T47D (cell line): ENCODE measurements around the gene SPSB4.

ENCODE experiments used
- DNase-seq, 2 experiments: peaks; one replicate each; pipeline versions ENCODE4 v3.0.0 to v3.0.0-alpha.2; 2011 to 2012; ENCODE audit warnings: low read depth in 1 of 2, low spot score in 1 of 2
- JUND ChIP-seq: IDR thresholded peaks from 2 replicates; pipeline ENCODE4 v1.6.1; 2012; ENCODE audit warnings: low read depth
- in situ Hi-C: cut with HindIII; loops from 2 replicates; pipeline ENCODE4 v1.10.0; 2016; ENCODE audit warnings: low sequenced_read_pairs, low pct_unique_long_range_greater_than_20kb

SPSB4 gene

DNA sequence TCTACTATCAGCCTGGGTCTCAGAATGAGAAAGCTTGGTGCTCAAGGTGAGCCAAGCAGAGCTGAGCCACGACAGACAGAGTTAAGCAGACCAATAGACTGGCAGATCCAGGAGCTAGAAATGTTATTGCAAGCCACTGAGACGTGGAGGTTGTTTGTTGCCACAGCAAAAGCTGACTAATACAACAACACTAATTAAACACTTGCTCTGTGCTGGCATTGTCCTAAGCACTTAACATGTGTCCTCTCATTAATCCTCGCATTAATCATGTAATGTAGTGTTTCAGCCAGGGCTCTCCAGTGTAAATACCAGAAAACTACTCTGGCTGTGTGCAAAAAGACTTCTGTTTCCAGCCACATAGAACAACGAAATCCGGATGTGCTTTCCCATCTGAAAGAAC lies 11.6 kb upstream of the SPSB4 start:
- DNase-seq, result no peak
- no peak for TF ChIP-seq JUND
- in situ Hi-C loops, result no loop called here

DNA sequence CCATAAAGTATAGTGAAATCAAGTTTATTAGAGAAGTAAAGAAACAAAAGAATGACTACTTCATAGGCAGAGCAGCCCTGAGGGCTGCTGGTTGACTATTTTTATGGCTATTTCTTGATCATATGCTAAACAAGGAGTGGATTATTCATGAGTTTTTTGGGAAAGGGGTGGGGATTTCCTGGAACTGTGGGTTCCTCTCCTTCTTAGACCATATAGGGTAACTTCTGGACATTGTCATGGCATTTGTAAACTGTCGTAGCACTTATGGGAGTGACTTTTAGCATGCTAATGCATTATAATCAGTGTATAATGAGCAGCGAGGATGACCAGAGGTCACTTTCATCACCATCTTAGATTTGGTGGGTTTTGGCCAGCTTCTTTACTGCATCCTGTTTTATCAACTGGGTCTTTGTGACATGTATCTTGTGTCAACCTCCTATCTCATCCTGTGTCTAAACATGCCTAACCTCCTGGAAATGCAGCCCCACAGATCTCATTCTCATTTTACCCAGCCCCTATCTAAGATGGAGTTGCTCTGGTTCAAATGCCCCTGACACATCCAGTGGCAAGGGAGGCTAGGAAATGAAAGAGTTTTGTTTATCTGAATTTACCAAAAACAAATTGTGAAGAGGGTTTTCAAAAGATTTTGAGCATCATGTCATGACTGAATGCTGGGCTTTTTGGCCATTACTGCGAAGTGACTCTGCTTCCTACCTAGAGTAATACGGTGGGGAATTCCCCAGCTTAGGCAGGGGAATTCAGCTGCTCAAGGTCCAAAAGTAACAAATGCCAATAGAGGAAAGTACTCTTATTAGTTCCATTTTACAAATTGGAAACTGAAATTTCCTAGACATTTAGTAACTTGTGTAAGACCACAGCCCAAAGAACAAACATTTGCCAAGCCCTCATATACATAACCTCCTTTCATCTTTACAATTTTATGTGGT lies 6.2 kb upstream of the SPSB4 start:
- TF ChIP-seq JUND, result no peak
- in situ Hi-C loops, result no loop called here
- DNase-seq, result no peak

DNA sequence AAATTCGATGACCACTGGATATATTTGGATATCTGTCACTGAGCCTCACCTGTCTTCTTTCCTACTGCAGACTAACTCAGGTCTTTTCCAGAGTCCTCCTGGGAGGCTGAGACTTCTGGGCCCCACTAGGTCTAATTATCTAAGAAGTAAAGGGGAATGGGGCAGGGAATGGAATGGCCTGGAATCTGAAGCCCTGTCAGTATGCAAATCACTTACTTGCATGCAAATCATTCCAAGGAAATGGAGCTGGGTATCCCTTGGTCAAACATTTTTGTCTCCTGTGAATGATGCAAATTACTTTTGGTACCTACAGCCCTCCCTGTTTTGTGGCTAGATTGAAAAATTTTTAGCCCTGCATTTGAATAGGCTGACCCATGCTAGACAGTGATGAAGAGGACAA lies 5.3 kb upstream of the SPSB4 start:
- DNase-seq, result no peak
- no peak for TF ChIP-seq JUND
- in situ Hi-C loops, result no loop called here

DNA sequence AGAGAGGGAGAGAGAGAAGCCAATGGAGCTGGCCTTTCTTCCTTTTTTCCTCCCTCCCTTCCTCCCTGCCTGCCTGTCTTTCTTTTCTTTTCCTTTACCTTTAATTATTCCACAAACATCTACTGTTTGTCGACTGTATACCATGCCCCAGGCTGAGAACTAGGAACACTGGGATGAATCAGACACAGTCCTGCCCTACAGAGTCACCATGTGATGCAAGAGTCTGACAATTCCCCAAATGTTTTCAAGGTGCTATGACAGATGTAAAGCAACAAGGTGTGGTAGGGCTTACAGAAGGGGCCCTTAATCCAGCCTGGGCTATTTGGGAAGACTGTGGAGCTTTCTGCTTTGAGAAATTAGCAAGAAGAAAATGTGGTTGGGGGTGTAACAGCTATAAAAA lies 4.0 kb upstream of the SPSB4 start:
- no peak for TF ChIP-seq JUND
- peak in 1 of 2 experiments; percentile 41 for DNase-seq
- in situ Hi-C loops, result no loop called here

DNA sequence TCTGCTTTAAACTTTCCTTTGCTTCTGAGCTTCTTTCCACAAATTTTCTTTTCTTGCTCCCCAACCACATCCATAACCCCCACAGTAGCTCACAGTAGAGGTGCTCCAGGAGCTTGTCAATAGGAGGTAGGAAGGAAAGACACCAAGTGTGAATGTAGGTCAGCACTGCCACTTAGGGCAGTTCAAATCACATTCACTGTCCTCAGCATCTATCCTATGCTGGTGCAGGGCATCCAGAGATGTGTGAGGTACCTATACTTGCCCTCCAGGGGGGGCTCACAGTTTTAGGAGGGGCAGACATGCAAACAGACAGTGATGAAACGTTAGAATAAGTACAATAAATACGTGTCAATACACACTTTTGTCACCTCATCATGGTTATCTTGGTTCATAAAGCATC lies 1.5 kb upstream of the SPSB4 start:
- in situ Hi-C loops, result no loop called here
- TF ChIP-seq JUND, result no peak
- DNase-seq, result no peak

DNA sequence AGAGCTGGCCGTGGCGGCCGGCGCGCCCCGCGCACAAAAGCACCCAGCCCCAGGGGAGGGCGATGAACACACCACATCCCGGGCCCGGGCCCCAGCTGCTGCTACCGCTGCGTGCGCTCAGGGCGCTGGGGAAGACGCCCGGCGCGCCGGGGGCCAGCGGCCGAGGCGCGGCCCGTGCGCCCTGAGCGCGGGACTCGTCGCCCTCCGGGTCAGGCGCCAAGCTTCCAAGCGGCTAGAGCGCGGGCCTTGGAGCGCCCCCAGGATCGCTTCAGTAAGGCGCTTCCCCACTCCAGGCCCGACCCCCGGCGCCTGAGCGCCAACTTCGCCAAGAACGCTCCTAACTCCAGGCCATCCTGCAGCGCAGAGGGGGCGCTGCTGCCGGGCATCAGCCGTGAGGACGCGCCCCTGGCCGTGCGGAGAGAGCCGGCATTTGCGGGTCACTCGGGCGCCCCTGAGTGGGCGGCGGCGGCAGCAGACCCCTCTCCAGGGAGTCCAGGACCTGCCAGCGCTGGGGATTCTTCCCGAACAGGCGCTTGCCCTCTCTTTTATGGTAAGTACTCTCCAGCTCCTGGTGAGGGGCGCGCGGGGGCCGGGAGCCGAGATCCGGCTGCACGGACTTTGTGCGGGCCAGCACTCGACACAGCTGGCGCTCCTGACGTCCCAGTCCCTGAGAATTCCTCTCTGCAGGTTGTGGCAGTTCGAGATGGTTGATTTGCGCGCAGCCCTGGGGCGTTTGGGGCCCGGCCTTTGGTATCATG lies 475 bp downstream of the SPSB4 start:
- in situ Hi-C loops, result no loop called here
- no peak for DNase-seq
- no peak for TF ChIP-seq JUND

DNA sequence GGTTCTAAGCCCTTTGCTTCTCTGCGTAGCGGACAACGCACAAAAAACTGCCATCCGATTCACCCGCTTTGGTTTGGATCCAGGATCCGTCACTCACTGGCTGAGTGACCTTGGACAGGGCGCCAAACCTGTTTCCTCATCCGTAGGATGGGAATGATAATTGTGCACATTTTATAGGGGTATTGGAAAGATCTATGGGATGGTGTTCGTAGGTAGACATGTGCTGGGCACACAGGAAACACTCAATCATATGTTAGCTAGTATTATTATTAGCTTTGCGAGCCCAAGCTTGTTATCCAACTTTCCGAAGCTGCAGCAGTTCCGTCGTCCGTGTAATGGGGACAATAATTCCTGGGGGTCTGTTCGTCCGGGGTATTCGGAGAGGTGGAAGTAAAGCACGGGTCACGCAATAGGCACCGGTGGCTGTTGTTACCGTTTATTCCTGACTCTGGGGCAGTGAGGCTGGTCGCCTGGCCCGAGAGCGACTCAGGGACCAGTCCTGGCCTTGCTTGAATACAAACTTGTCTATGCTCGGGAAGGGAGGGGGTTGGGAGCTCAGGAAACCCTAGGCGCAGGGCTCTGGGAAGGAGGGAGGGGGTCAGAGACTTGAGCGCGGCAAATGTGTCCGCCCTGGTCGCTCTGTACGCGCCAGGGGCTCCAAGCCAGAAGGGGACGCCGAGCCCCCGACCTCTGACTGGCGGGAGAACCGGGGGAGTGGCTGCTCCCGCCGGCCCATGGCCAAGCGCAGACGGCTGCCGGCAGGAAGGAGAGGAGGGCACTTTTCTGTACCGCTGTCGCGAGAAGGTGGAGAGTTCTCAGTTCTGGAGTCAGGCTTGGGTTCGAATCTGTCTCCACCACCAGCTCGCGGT lies 1.3 kb downstream of the SPSB4 start:
- in situ Hi-C loops, result no loop called here
- DNase-seq, result no peak
- no peak for TF ChIP-seq JUND

DNA sequence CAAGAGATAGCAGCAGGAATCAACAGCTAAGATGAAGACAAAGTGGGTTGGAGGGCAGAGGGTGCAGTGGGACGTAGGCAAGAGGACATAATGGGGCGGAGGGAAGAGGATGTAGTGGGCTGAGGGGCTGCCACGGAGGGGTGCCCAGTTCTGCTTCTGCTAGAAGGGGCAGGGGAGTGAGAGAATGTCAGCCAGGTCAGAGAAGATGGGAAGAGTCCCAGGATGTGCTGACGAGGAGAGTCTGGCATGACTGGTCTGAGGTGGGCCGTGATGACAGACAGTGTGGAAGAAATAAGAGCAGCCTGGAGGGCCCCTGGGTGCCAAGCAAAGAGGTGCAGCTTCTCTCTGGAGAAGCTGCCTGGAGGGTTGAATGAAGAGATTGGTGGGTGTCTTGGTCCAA lies 4.0 kb downstream of the SPSB4 start:
- DNase-seq, result no peak
- in situ Hi-C loops, result no loop called here
- TF ChIP-seq JUND, result no peak

DNA sequence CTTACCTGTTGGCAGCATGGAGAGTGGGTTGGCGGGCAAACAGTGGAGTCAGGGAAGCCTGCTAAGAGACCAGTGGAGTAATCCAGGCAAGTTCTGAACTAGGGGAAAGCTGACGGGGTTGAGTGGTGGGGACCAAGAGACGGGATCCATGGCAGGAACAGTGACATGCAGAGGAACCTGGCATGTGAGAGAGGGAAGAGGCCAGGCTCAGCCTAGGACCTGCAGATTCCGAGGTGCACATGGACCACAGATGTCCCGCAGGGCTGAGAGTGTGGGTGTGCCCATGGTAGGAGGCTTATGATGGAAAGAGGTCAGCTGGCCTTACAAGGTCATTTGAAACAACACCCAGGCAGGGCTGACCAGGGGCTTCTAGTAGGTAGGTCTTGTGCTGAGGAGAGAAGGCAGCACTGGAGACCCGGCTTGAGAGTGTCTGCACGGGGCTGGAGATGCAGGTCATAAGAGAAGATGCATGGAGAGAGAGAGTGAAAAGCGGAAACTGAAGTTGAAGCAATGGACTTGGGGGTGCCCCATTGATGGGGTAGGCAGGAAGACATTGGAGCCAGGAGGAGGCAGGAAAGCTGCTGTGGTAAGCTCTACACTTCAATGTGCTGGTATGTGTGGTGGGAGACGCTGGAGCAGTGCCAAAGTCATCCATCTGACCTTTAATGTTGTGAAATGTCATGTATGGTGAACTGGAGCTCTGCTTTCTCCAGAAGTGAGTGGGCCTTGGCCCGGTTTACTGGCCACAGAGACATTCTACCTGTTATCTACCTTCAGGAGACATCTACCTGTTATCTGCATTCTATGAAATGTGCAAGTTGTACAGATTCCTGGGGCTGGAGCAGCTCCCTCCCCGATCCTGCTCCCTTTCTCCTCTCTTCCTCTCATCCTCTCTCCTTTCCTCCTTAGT lies 4.6 kb downstream of the SPSB4 start:
- no peak for TF ChIP-seq JUND
- in situ Hi-C loops, result no loop called here
- no peak for DNase-seq

DNA sequence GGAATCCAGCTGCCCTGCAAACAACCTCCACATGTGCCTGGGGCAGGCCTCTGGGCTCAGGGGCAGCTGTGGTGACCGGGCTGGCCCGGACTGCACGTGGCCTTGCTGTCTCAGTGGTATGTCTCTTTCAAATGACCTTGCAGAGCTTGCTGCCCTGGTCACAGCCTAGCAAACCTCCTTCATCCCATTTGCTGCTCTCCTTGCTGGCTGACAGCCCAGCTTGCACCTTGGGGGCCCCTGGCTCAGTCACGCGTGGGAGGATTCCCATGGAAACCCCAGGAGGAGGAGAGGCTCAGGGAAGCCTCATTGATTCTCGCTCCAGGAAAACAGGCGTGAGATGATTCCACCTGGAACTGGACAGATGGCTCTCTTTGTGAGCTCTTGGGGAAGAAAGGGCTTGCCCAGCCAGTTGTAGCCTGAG lies 5.6 kb downstream of the SPSB4 start:
- no peak for DNase-seq
- no peak for TF ChIP-seq JUND
- in situ Hi-C loops, result no loop called here

DNA sequence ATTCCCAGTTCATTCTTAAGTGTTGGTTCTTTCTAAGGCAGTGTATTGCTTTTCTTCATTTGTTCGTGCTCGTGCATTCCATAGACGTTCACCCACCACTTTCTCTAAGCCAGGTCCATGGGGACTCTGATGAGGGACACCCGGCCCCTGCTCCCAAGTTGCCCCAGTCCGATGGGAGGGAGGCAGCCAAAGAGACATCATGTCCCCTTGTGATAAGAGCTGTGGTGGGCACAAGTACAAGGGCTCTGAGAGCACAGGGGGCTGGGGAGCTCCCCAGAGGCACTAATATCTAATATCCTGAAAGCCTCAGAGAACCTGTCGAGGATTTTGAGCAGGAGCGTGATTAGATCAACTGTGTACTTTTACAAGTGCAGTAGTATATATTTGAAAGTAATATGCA lies 6.3 kb downstream of the SPSB4 start:
- in situ Hi-C loops, result no loop called here
- TF ChIP-seq JUND, result no peak
- DNase-seq, result no peak
